CD4-positive, alpha-beta T cell treated with Interferon gamma for 1 hour (primary cell): ENCODE data around the gene RTN4RL1.
"Not testable (repeated sequence)": the region's sequence is repeated elsewhere in the genome, so short reads cannot be mapped to it uniquely, and the experiment has no call there.

Experiments used
- DNase-seq: peaks from one replicate; pipeline ENCODE4 v3.0.0-alpha.2; 2020

RTN4RL1 gene

GRCh38 chr17:1914661-1915083 is 110.5 kb downstream of the RTN4RL1 start:
- DNase-seq, result no peak

- DNase-seq, result no peak
Observed at GRCh38 chr17:1913702-1914101, 111.4 kb downstream of the RTN4RL1 start.

GRCh38 chr17:1912146-1912545 is 113.0 kb downstream of the RTN4RL1 start:
- no peak for DNase-seq

- no peak for DNase-seq
Observed at GRCh38 chr17:1909985-1910384, 115.1 kb downstream of the RTN4RL1 start.

GRCh38 chr17:1908699-1909309 is 116.3 kb downstream of the RTN4RL1 start:
- DNase-seq, result peak; percentile 5

GRCh38 chr17:1907909-1908698 is 117.0 kb downstream of the RTN4RL1 start:
- DNase-seq, result no peak

- DNase-seq, result no peak
Observed at GRCh38 chr17:1907216-1907631, 117.9 kb downstream of the RTN4RL1 start.

- no peak for DNase-seq
Observed at GRCh38 chr17:1906662-1907101, 118.5 kb downstream of the RTN4RL1 start.

- no peak for DNase-seq
Observed at GRCh38 chr17:1905190-1905913, 119.8 kb downstream of the RTN4RL1 start.

GRCh38 chr17:1904273-1905182 is 120.6 kb downstream of the RTN4RL1 start:
- no peak for DNase-seq

GRCh38 chr17:1899403-1900000 is 125.6 kb downstream of the RTN4RL1 start:
- no peak for DNase-seq

GRCh38 chr17:1898872-1899271 is 126.3 kb downstream of the RTN4RL1 start:
- no peak for DNase-seq

- no peak for DNase-seq
Observed at GRCh38 chr17:1898332-1898731, 126.8 kb downstream of the RTN4RL1 start.

- no peak for DNase-seq
Observed at GRCh38 chr17:1897105-1897656, 128.0 kb downstream of the RTN4RL1 start.

- DNase-seq, result no peak
Observed at GRCh38 chr17:1896243-1897104, 128.7 kb downstream of the RTN4RL1 start.

- DNase-seq, result not testable (repeated sequence)
Observed at GRCh38 chr17:1895479-1895878, 129.7 kb downstream of the RTN4RL1 start.

- DNase-seq, result no peak
Observed at GRCh38 chr17:1894753-1895339, 130.3 kb downstream of the RTN4RL1 start.

GRCh38 chr17:1890758-1891450 is 134.2 kb downstream of the RTN4RL1 start:
- DNase-seq, result peak; percentile 30

- DNase-seq, result no peak
Observed at GRCh38 chr17:1888741-1889140, 136.4 kb downstream of the RTN4RL1 start.
